HG02885 (cell line): ENCODE measurements around the gene RTN4RL1.
A peak's percentile ranks its signal among the peaks of the same experiment; 100 is the strongest.

ENCODE experiments used
- ATAC-seq: cut with Tn5 transposase; IDR thresholded peaks from one replicate; pipeline ENCODE4 v1.9.1; 2021; ENCODE audit warnings: mild to moderate bottlenecking; ENCODE audit not compliant: unreplicated experiment, poor library complexity

Gene RTN4RL1

GRCh38 chr17:2059547-2060384, 34.6 kb upstream of the RTN4RL1 start:
- ATAC-seq: no peak

GRCh38 chr17:2058586-2059546, 33.7 kb upstream of the RTN4RL1 start:
- peak; percentile 29 for ATAC-seq

GRCh38 chr17:2057760-2058585, 32.8 kb upstream of the RTN4RL1 start:
- no peak for ATAC-seq

GRCh38 chr17:2057175-2057759, 32.1 kb upstream of the RTN4RL1 start:
- ATAC-seq: no peak

GRCh38 chr17:2056206-2057174, 31.4 kb upstream of the RTN4RL1 start:
- ATAC-seq: no peak

- ATAC-seq: no peak
These were observed 30.4 kb upstream of the RTN4RL1 start for GRCh38 chr17:2055292-2056205.

GRCh38 chr17:2054512-2055291, 29.6 kb upstream of the RTN4RL1 start, which contains the start of gene HIC1:
TSS of gene HIC1 (plus strand) at chr17:2055103. CDS start at chr17:2056691, 1,588 bp downstream.
- peak; percentile 37 for ATAC-seq

- no peak for ATAC-seq
These were observed 29.1 kb upstream of the RTN4RL1 start for GRCh38 chr17:2054262-2054511.

GRCh38 chr17:2053380-2054261, 28.5 kb upstream of the RTN4RL1 start:
- no peak for ATAC-seq

- ATAC-seq: no peak
These were observed 26.9 kb upstream of the RTN4RL1 start for GRCh38 chr17:2051933-2052559.

- ATAC-seq: no peak
These were observed 26.2 kb upstream of the RTN4RL1 start for GRCh38 chr17:2051061-2051932.

- peak; percentile 18 for ATAC-seq
These were observed 25.3 kb upstream of the RTN4RL1 start for GRCh38 chr17:2050300-2051060.

- peak; percentile 58 for ATAC-seq
These were observed 24.5 kb upstream of the RTN4RL1 start for GRCh38 chr17:2049333-2050299.
